ENCODE data around the gene ADAP2. TPM values are rescaled to one million over a fixed set of nuclear protein-coding genes. Genes with fewer than 3 reads are reported as not detected.
A peak's percentile ranks its signal among the peaks of the same experiment; 100 is the strongest.

ADAP2 gene, protein sequence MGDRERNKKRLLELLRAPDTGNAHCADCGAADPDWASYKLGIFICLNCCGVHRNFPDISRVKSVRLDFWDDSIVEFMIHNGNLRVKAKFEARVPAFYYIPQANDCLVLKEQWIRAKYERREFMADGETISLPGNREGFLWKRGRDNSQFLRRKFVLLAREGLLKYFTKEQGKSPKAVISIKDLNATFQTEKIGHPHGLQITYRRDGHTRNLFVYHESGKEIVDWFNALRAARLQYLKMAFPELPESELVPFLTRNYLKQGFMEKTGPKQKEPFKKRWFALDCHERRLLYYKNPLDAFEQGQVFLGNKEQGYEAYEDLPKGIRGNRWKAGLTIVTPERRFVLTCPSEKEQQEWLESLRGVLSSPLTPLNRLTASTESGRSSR
- total RNA-seq: 10 to 100 TPM in 2 of 4 donors, 1 to 10 TPM in 1, not detected in 1; 8.6 to 12.3 (median 11.9) TPM

DNA sequence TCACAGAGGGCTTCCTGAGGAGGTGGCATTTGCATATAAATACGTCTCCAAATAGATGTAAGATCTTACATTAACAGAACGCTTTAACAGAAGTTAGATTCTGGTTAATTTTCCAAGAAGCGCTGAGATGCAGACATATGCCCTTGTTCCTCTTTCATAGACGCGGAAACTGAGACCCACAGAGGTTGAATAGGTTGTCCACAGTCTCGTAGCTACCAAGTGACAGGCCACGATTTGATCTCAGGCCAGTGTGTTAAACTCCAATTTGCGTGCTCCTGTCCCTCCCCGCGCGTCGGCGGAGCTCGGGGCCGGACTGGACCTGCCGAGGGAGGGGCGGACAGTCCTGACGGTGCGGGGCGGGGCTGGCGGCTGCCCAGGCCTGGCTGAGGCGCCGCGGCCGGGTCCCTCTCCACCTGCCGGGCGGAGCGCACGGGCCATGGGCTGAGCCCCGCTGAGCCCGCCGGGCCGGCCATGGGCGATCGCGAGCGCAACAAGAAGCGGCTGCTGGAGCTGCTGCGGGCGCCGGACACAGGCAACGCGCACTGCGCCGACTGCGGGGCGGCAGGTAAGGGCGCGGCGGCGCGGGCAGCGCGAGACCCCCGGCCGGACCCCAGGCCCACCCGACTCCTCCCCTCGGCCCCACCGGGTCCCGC is at the start of gene ADAP2:
Gene ADAP2 (plus strand): TSS at position 402 of the 653 bp plus-strand sequence. CDS start 70 bp downstream, at position 472.
- H3K36me3 ChIP-seq: no peaks in the 10 kb centered on the region
- H3K4me3 ChIP-seq: peak within 1 kb of the TSS; percentile 21 to 64 (median 48)
- H3K9me3 ChIP-seq: no peaks in the 10 kb centered on the region
- peaks cover 61% of the 10 kb centered on the region for H3K27me3 ChIP-seq
- WGBS, 2 donors (ENCODE audit: low coverage in 1 of 2): 0 to 3% methylated on average over 2 to 40 of the region's 60 CpGs
- peak; percentile 77 for DNase-seq
- peak within 1 kb of the TSS; percentile 33 to 60 (median 40) for H3K27ac ChIP-seq
- in situ Hi-C loops (cut with MboI; ENCODE audit: low pct_ligation_motif_present in 1 of 4, low pct_unique_long_range_greater_than_20kb in 1 of 4, low sequenced_read_pairs in 3 of 4) (loop anchor here in 1 of 4 donors (25.0 kb wide), 1 partner anchor 291 kb away; no protein-coding TSS in a partner anchor), intact Hi-C loops (cut with DNase I; ENCODE audit: low total_unique reads) (loop anchor here (10.0 kb wide), 1 partner anchor 1743 kb away; no protein-coding TSS in a partner anchor)
- TF ChIP-seq, protein P1, sequence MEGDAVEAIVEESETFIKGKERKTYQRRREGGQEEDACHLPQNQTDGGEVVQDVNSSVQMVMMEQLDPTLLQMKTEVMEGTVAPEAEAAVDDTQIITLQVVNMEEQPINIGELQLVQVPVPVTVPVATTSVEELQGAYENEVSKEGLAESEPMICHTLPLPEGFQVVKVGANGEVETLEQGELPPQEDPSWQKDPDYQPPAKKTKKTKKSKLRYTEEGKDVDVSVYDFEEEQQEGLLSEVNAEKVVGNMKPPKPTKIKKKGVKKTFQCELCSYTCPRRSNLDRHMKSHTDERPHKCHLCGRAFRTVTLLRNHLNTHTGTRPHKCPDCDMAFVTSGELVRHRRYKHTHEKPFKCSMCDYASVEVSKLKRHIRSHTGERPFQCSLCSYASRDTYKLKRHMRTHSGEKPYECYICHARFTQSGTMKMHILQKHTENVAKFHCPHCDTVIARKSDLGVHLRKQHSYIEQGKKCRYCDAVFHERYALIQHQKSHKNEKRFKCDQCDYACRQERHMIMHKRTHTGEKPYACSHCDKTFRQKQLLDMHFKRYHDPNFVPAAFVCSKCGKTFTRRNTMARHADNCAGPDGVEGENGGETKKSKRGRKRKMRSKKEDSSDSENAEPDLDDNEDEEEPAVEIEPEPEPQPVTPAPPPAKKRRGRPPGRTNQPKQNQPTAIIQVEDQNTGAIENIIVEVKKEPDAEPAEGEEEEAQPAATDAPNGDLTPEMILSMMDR (IDR thresholded peaks at IDR 0.05): no peak
- TF ChIP-seq POLR2AphosphoS5 (IDR thresholded peaks at IDR 0.05) (peak in 2 of 3 donors; percentile 13 to 18), POLR2A (IDR thresholded peaks at IDR 0.05) (peak; percentile 8), EP300 (IDR thresholded peaks at IDR 0.05; ENCODE audit: low read depth) (no peak)
- H3K4me1 ChIP-seq: peaks cover 0 to 17% (median 13%) of the 10 kb centered on the region in 4 donors

DNA sequence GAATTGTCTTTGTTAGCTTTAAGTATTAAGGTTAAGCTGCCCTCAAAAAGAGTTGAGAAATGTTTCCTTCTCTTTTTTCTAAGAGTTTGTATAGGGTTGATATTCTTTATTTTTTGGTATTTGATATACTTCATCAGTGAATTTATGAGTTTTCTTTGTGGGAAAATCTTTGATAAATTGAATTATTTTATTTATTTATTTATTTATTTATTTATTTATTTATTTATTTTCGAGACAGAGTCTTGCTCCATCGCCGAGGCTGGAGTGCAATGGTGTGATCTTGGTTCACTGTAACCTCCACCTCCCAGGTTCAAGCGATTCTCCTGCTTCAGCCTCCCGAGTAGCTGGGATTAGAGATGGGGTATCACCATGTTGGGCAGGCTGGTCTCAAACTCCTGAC is 35.6 kb upstream of the ADAP2 start:
- WGBS, 2 donors (ENCODE audit: low coverage in 1 of 2): 96% methylated on average over 5 of the region's 5 CpGs; no CpG with 5 or more reads in 1 of the 2 donors
- H3K27ac ChIP-seq: no peak overlapping the region
- in situ Hi-C loops (cut with MboI; ENCODE audit: low pct_ligation_motif_present in 1 of 4, low pct_unique_long_range_greater_than_20kb in 1 of 4, low sequenced_read_pairs in 3 of 4): no loop called here
- no peak overlapping the region for H3K4me3 ChIP-seq
- no peaks in the 10 kb centered on the region for H3K4me1 ChIP-seq
- DNase-seq: no peak
- H3K36me3 ChIP-seq: no peaks in the 10 kb centered on the region
- intact Hi-C loops (cut with DNase I; ENCODE audit: low total_unique reads): no loop called here
- no peaks in the 10 kb centered on the region for H3K27me3 ChIP-seq
- no peaks in the 10 kb centered on the region for H3K9me3 ChIP-seq
- TF ChIP-seq POLR2A (IDR thresholded peaks at IDR 0.05) (no peak), POLR2AphosphoS5 (IDR thresholded peaks at IDR 0.05) (no peak), EP300 (IDR thresholded peaks at IDR 0.05; ENCODE audit: low read depth) (no peak)
- TF ChIP-seq, protein P1 (IDR thresholded peaks at IDR 0.05): no peak

DNA sequence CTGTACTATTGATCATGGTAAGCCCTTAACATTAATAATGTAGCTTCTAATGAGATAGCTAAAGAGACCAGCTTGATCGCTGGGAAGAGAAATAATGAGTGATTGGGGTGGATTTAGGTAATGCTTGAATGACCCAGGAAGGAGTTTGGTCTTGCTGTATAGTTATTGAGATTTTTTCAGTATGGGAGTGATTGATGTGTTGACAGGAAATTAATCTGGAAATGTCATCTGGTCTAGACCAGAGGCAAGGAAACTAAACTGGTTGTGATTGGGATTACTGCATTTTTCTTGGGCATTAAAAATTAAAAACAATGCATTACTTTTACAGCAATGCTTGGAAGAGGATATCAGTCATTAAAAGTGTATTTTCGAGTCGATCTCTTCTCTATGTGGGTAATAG is 27.5 kb upstream of the ADAP2 start:
- no peak for TF ChIP-seq POLR2A (IDR thresholded peaks at IDR 0.05)
- TF ChIP-seq EP300 (IDR thresholded peaks at IDR 0.05; ENCODE audit: low read depth): no peak
- Histone ChIP-seq H3K9me3 (no peaks in the 10 kb centered on the region), H3K27me3 (no peaks in the 10 kb centered on the region), H3K4me3 (no peak overlapping the region), H3K27ac (no peak overlapping the region), H3K4me1 (no peaks in the 10 kb centered on the region), H3K36me3 (peaks cover 0 to 21% (median 1%) of the 10 kb centered on the region in 4 donors)
- WGBS, 2 donors (ENCODE audit: low coverage in 1 of 2): 90 to 97% methylated on average over 3 of the region's 3 CpGs
- in situ Hi-C loops (cut with MboI; ENCODE audit: low pct_ligation_motif_present in 1 of 4, low pct_unique_long_range_greater_than_20kb in 1 of 4, low sequenced_read_pairs in 3 of 4): no loop called here
- DNase-seq: no peak
- intact Hi-C loops (cut with DNase I; ENCODE audit: low total_unique reads): no loop called here

DNA sequence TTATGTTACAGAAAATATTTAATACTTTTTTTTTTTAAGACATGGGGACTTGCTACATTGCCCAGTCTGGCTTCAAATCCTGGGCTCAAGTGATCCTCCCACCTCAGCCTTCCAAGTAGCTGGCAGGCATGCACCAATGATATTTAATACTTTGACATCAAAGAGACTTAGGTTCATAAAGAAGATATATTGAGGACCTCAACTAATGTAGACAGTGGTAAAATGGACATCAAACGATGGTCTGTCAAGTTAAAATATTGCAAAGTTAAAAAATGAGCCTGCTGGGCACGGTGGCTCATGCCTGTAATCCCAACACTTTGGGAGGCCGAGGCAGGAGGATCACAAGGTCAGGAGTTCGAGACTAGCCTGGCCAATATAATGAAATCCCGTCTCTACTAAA is 24.4 kb upstream of the ADAP2 start:
- in situ Hi-C loops (cut with MboI; ENCODE audit: low pct_ligation_motif_present in 1 of 4, low pct_unique_long_range_greater_than_20kb in 1 of 4, low sequenced_read_pairs in 3 of 4) (no loop called here), intact Hi-C loops (cut with DNase I; ENCODE audit: low total_unique reads) (no loop called here)
- H3K9me3 ChIP-seq: no peaks in the 10 kb centered on the region
- H3K4me1 ChIP-seq: no peaks in the 10 kb centered on the region
- peaks cover 0 to 30% (median 6%) of the 10 kb centered on the region in 4 donors for H3K36me3 ChIP-seq
- H3K4me3 ChIP-seq: no peak overlapping the region
- no peak for TF ChIP-seq POLR2AphosphoS5 (IDR thresholded peaks at IDR 0.05)
- no peak for TF ChIP-seq EP300 (IDR thresholded peaks at IDR 0.05; ENCODE audit: low read depth)
- TF ChIP-seq POLR2A (IDR thresholded peaks at IDR 0.05): no peak
- TF ChIP-seq, protein P1 (IDR thresholded peaks at IDR 0.05): no peak
- H3K27me3 ChIP-seq: no peaks in the 10 kb centered on the region
- no peak for DNase-seq
- no peak overlapping the region for H3K27ac ChIP-seq
- WGBS, 2 donors (ENCODE audit: low coverage in 1 of 2): 77 to 89% methylated on average over 5 of the region's 5 CpGs

Data from transverse colon (tissue), 4 donors.